Stomach (tissue), 4 donors: ENCODE results near the gene NEUROD6.

Experiments used
- CTCF ChIP-seq, 7 experiments: fragments of 450-650 bp in 4 of 7; fragments of 200-600 bp in 3 of 7; sonication (generic) in 3 of 7; IDR thresholded peaks; one replicate each; pipeline ENCODE4 v1.5.1; 2016 to 2019; ENCODE audit warnings: antibody characterized with exemption in 7 of 7, control low read depth in 2 of 7, mild to moderate bottlenecking in 1 of 7
- POLR2A ChIP-seq, 4 donors: fragments of 450-650 bp; IDR thresholded peaks; one replicate each; pipeline ENCODE4 v1.6.1; 2016; ENCODE audit warnings: antibody characterized with exemption in 4 of 4, control low read depth in 2 of 4, mild to moderate bottlenecking in 1 of 4, moderate library complexity in 1 of 4
- POLR2AphosphoS5 ChIP-seq, 3 donors: sonication (generic); formaldehyde crosslinking; IDR thresholded peaks; one replicate each; pipeline ENCODE4 v1.6.1; 2016; ENCODE audit warnings: antibody characterized with exemption in 3 of 3

GRCh38 chr7:31315758-31316157, 24.8 kb downstream of the NEUROD6 start:
- TF ChIP-seq CTCF (IDR thresholded peaks at IDR 0.05) = no peak
- no peak for TF ChIP-seq POLR2AphosphoS5 (IDR thresholded peaks at IDR 0.05)
- no peak for TF ChIP-seq POLR2A (IDR thresholded peaks at IDR 0.05)
